Measurements from ENCODE around the gene SPG11.
"Not testable (repeated sequence)": the region's sequence is repeated elsewhere in the genome, so short reads cannot be mapped to it uniquely, and the experiment has no call there.

SPG11 gene

GRCh38 chr15:44550256-44550655 lies 113.2 kb downstream of the SPG11 start:
- DNase-seq = peak in 2 of 4 experiments; percentile 29 to 46

- DNase-seq = not testable (repeated sequence)
These were observed 114.3 kb downstream of the SPG11 start for GRCh38 chr15:44549152-44549551.

- peak; percentile 43 to 82 (median 63) for DNase-seq
These were observed 117.3 kb downstream of the SPG11 start for GRCh38 chr15:44545913-44546802.

- not testable (repeated sequence) for DNase-seq
These were observed 118.7 kb downstream of the SPG11 start for GRCh38 chr15:44544745-44545144.

- no peak for DNase-seq
These were observed 120.9 kb downstream of the SPG11 start for GRCh38 chr15:44542596-44542995.

- DNase-seq = no peak
These were observed 122.0 kb downstream of the SPG11 start for GRCh38 chr15:44541282-44541958.

GRCh38 chr15:44537735-44538240 lies 125.7 kb downstream of the SPG11 start:
- peak in 2 of 4 experiments; percentile 38 to 39 for DNase-seq

GRCh38 chr15:44536962-44537734 lies 126.3 kb downstream of the SPG11 start, which contains the start of gene EIF3J:
TSS of gene EIF3J (plus strand) at chr15:44537147. CDS start at chr15:44537195, 48 bp downstream.
- DNase-seq = peak; percentile 95 to 98 (median 97)

- DNase-seq = peak; percentile 90 to 94 (median 92)
These were observed 127.0 kb downstream of the SPG11 start for GRCh38 chr15:44536302-44536961.

GRCh38 chr15:44535523-44536301 lies 127.8 kb downstream of the SPG11 start:
- peak in 3 of 4 experiments; percentile 19 to 38 (median 33) for DNase-seq

- no peak for DNase-seq
These were observed 128.4 kb downstream of the SPG11 start for GRCh38 chr15:44535092-44535491.

GRCh38 chr15:44532689-44533088 lies 130.8 kb downstream of the SPG11 start:
- no peak for DNase-seq

- DNase-seq = not testable (repeated sequence)
These were observed 131.2 kb downstream of the SPG11 start for GRCh38 chr15:44532275-44532674.

GRCh38 chr15:44530653-44531052 lies 132.8 kb downstream of the SPG11 start:
- no peak for DNase-seq

- DNase-seq = no peak
These were observed 133.4 kb downstream of the SPG11 start for GRCh38 chr15:44529864-44530604.

GRCh38 chr15:44527241-44527640 lies 136.2 kb downstream of the SPG11 start:
- DNase-seq = no peak

GRCh38 chr15:44525018-44525417 lies 138.4 kb downstream of the SPG11 start:
- DNase-seq = no peak

- no peak for DNase-seq
These were observed 143.9 kb downstream of the SPG11 start for GRCh38 chr15:44519537-44519936.

- DNase-seq = no peak
These were observed 147.0 kb downstream of the SPG11 start for GRCh38 chr15:44516436-44516835.

Data from suppressor macrophage (primary cell).